HL-60 (cell line): ENCODE measurements around the gene SEL1L2.
A peak's percentile ranks its signal among the peaks of the same experiment; 100 is the strongest.

Experiments used
- GABPA ChIP-seq: IDR thresholded peaks from 2 replicates; pipeline ENCODE4 v1.6.1; 2012; ENCODE audit warnings: low read depth
- POLR2AphosphoS5 ChIP-seq: IDR thresholded peaks from 2 replicates; pipeline ENCODE4 v1.6.1; 2012; ENCODE audit warnings: low read depth
- REST ChIP-seq: IDR thresholded peaks from 2 replicates; pipeline ENCODE4 v1.6.1; 2012; ENCODE audit warnings: low read depth; ENCODE audit not compliant: insufficient replicate concordance
- TF ChIP-seq, protein P1 (sequence below): IDR thresholded peaks from one replicate; pipeline ENCODE4 v1.5.1; 2011; ENCODE audit warnings: low read length, control low read depth, inconsistent platforms; ENCODE audit not compliant: insufficient read depth

- TF ChIP-seq, protein P1, sequence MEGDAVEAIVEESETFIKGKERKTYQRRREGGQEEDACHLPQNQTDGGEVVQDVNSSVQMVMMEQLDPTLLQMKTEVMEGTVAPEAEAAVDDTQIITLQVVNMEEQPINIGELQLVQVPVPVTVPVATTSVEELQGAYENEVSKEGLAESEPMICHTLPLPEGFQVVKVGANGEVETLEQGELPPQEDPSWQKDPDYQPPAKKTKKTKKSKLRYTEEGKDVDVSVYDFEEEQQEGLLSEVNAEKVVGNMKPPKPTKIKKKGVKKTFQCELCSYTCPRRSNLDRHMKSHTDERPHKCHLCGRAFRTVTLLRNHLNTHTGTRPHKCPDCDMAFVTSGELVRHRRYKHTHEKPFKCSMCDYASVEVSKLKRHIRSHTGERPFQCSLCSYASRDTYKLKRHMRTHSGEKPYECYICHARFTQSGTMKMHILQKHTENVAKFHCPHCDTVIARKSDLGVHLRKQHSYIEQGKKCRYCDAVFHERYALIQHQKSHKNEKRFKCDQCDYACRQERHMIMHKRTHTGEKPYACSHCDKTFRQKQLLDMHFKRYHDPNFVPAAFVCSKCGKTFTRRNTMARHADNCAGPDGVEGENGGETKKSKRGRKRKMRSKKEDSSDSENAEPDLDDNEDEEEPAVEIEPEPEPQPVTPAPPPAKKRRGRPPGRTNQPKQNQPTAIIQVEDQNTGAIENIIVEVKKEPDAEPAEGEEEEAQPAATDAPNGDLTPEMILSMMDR, result peak; percentile 8
- TF ChIP-seq REST, result no peak
- no peak for TF ChIP-seq GABPA
- no peak for TF ChIP-seq POLR2AphosphoS5
Measured at GRCh38 chr20:13819885-13820645, 170.3 kb downstream of the SEL1L2 start.
